COLO668 (cell line): Measurements from ENCODE around the gene LIN37.
"Not testable (repeated sequence)": the region's sequence is repeated elsewhere in the genome, so short reads cannot be mapped to it uniquely, and the experiment has no call there.

Experiments
- DNase-seq: peaks from one replicate; lab custom pipeline; 2025; ENCODE audit not compliant: unreplicated experiment; lab: John Stamatoyannopoulos, UW

Gene LIN37

GRCh38 chr19:35719402-35720162, 28.8 kb upstream of the LIN37 start:
- no peak for DNase-seq

DNA sequence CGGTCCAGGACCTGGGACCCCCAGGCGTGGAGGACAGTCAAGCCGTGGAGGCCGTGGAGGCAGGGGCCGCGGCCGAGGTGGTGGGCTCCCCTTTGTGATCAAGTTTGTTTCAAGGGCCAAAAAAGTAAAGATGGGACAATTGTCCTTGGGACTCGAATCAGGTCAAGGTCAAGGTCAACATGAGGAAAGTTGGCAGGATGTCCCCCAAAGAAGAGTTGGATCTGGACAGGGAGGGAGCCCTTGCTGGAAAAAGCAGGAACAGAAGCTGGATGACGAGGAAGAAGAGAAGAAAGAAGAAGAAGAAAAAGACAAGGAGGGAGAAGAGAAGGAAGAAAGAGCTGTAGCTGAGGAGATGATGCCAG, 28.2 kb upstream of the LIN37 start:
- DNase-seq, result no peak

DNA sequence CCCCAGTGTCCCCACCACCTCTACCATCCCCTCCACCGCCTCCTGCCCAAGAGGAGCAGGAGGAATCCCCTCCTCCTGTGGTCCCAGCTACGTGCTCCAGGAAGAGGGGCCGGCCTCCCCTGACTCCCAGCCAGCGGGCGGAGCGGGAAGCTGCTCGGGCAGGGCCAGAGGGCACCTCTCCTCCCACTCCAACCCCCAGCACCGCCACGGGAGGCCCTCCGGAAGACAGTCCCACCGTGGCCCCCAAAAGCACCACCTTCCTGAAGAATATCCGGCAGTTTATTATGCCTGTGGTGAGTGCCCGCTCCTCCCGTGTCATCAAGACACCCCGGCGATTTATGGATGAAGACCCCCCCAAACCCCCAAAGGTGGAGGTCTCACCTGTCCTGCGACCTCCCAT, 27.7 kb upstream of the LIN37 start:
- no peak for DNase-seq

DNA sequence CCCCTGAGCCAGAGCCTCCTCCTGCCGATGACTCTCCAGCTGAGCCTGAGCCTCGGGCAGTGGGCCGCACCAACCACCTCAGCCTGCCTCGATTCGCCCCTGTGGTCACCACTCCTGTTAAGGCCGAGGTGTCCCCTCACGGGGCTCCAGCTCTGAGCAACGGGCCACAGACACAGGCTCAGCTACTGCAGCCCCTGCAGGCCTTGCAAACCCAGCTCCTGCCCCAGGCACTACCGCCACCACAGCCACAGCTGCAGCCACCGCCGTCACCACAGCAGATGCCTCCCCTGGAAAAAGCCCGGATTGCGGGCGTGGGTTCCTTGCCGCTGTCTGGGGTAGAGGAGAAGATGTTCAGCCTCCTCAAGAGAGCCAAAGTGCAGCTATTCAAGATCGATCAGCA, 27.0 kb upstream of the LIN37 start:
- DNase-seq, result no peak

GRCh38 chr19:35722461-35722860, 25.9 kb upstream of the LIN37 start:
- DNase-seq, result no peak

GRCh38 chr19:35722897-35723296, 25.5 kb upstream of the LIN37 start:
- no peak for DNase-seq

GRCh38 chr19:35723671-35724070, 24.7 kb upstream of the LIN37 start:
- no peak for DNase-seq

GRCh38 chr19:35724132-35724531, 24.2 kb upstream of the LIN37 start:
- not testable (repeated sequence) for DNase-seq

DNA sequence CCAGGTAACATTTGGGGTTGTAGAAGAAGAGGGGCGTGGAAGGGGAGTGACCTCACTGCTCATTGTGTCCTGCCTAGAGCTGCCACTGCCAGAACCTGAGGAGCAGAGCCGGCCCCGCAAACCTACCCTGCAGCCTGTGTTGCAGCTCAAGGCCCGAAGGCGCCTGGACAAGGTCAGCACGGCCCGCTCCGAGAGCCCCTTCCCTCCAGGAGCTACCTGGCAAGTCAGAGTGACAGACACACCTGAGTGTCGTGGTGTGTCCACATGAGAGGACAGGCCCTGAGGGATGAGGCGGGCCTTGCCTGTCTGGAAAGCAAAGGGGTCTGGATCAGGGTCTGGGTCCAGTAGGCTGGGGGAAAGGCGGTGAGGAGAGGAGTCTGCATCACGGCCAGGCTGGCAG, 23.8 kb upstream of the LIN37 start:
- no peak for DNase-seq

DNA sequence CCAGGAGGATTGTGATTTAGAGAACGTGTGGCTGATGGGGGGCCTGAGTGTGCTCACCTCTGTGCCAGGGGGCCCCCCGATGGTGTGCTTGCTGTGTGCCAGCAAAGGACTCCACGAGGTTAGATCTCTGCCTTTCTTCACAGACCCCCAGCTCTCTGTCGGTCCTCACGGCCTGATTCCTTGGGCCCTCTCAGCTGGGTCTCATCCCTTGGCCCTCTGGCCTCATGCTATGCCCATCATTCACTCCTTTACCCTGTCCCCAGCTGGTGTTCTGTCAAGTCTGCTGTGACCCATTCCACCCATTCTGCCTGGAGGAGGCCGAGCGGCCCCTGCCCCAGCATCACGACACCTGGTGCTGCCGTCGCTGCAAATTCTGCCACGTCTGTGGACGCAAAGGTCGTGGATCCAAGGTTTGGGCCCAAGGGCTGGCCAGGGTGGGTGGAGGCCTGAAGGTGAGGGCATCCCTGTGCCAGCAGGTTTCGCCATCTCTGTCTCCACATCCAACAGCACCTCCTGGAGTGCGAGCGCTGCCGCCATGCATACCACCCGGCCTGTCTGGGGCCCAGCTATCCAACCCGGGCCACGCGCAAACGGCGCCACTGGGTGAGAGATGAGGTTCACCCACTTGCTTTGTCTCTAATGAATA, 23.0 kb upstream of the LIN37 start:
- DNase-seq, result no peak

GRCh38 chr19:35727053-35727955, 21.1 kb upstream of the LIN37 start:
- DNase-seq, result no peak

DNA sequence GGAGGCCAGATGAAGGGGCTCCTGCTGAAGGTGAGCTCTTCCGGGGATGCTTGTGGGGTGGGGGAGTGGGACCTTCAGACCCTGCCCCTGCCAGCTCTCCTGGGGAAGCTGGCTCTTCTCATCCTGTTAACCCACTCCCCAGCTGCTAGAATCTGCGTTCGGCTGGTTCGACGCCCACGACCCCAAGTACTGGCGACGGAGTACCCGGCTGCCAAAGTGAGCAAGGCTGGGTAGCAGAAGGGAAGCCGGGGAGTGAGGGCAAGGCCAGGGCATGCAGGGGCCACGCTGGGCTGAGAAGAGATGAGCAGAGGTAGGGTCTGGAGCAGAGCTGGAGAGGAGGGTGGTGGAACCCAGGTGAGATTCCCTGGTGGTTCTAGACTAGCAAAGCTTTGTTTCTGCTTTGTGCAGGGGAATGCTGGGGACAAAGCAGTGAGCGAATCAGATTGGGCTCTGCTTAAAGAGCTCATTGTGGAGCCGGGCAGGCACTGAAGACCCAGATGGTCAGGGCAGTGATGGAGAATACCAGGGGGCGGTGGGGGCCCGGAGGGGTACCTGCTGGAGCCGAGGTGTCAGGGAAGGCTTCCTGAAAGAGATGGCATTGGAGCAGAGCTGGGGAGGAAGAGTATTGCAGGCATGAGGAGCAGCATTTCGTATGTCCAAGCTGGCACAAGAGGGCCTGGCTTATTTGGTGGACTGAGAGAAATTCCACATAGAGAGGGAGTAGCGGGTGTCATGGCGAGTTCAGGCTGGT, 20.2 kb upstream of the LIN37 start:
- DNase-seq, result no peak

- no peak for DNase-seq
Observed at GRCh38 chr19:35729021-35729420, 19.4 kb upstream of the LIN37 start.

- no peak for DNase-seq
Observed at GRCh38 chr19:35729763-35730162, 18.6 kb upstream of the LIN37 start.

DNA sequence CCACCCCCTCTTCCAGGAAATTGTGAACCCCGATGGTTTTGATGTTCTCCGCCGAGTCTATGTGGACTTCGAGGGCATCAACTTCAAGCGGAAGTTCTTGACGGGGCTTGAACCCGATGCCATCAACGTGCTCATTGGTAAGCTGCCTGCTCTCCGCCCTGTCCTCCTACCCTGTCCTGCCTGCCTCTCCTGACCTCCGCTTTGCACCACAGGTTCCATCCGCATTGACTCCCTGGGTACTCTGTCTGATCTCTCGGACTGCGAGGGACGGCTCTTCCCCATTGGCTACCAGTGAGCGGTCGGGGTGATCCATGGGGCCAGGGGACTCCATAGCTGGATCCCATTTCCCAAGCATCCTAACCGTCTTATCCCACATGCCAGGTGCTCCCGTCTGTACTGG, 18.1 kb upstream of the LIN37 start:
- DNase-seq, result no peak

GRCh38 chr19:35731353-35731752, 17.0 kb upstream of the LIN37 start:
- DNase-seq, result no peak

- DNase-seq, result no peak
Observed at GRCh38 chr19:35731779-35732405, 16.5 kb upstream of the LIN37 start.

GRCh38 chr19:35732540-35733179, 15.7 kb upstream of the LIN37 start:
- no peak for DNase-seq

DNA sequence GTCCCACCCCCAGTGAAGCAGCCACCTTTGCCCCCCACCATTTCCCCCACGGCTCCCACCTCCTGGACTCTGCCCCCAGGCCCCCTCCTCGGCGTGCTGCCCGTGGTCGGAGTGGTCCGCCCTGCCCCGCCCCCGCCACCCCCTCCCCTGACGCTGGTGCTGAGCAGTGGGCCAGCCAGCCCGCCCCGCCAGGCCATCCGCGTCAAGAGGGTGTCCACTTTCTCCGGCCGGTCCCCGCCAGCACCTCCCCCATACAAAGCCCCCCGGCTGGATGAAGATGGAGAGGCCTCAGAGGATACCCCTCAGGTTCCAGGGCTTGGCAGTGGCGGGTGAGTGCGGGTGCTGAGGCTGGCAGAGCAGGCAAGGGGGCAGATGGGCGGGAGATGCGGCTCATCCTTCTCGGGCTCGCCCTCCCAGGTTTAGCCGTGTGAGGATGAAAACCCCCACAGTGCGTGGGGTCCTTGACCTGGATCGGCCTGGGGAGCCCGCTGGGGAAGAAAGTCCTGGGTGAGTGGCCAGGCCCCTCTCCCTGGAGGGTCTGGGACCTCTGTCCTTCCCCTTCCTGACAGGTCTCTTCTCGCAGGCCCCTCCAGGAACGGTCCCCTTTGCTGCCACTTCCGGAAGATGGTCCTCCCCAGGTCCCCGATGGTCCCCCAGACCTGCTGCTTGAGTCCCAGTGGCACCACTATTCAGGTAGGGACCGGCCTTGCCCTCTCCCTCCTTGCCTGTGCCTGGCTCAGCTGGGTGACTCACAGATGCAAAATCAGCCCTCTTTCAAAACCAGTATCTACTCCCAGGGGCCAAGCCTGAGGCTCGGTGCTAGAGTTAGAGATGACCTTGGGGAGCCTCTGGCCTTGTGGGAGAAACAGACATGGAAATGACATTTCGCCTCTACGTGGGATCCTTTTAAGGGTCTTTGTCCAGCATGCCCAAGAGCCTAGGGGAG, 14.9 kb upstream of the LIN37 start:
- no peak for DNase-seq
